ENCODE data around the gene GGT1.
"Not testable (repeated sequence)": the region's sequence is repeated elsewhere in the genome, so short reads cannot be mapped to it uniquely, and the experiment has no call there.

The GGT1 gene

DNA sequence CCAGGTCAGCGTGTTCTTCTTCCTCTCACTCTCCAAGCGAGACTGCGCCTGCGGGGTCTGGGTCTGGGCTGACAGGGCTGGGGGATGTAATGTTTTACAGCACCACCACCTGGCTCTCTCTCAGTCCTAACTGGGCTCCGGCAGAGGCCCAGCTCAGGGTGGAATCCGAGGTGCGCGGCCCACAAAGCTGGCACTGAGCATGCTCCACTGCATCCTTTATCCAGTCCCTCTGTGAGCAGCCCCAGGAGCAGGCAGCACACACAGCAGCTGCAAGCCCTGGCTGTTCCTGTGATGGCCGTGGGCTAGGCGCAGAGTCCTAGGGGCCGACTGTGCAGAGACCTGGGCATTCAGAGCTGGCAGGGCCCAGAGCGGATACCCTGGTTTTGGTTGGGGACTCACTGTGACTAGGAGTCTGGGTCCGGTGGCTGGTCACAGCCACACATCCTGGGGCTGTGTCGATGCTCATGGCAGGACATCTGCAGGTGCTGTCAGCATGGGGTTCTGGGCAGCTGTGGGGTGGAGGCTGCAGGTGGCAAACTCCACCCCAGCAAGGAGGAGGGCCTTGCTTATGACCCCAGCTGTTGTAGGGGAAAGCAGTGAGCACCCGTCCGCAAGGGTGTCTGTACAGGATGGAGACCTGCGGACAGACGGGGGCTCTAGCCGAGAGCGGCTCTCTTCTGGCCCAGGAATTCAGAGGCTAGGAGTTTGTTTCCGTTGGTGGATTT lies 14.1 kb upstream of the GGT1 start:
- no peak overlapping the region for H3K4me3 ChIP-seq (ENCODE audit: low read length)
- TF ChIP-seq, protein P1, sequence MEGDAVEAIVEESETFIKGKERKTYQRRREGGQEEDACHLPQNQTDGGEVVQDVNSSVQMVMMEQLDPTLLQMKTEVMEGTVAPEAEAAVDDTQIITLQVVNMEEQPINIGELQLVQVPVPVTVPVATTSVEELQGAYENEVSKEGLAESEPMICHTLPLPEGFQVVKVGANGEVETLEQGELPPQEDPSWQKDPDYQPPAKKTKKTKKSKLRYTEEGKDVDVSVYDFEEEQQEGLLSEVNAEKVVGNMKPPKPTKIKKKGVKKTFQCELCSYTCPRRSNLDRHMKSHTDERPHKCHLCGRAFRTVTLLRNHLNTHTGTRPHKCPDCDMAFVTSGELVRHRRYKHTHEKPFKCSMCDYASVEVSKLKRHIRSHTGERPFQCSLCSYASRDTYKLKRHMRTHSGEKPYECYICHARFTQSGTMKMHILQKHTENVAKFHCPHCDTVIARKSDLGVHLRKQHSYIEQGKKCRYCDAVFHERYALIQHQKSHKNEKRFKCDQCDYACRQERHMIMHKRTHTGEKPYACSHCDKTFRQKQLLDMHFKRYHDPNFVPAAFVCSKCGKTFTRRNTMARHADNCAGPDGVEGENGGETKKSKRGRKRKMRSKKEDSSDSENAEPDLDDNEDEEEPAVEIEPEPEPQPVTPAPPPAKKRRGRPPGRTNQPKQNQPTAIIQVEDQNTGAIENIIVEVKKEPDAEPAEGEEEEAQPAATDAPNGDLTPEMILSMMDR (conservative IDR thresholded peaks at IDR 0.05; ENCODE audit: low read depth, low read length): no peak
- DNase-seq (ENCODE audit: low read depth): no peak

DNA sequence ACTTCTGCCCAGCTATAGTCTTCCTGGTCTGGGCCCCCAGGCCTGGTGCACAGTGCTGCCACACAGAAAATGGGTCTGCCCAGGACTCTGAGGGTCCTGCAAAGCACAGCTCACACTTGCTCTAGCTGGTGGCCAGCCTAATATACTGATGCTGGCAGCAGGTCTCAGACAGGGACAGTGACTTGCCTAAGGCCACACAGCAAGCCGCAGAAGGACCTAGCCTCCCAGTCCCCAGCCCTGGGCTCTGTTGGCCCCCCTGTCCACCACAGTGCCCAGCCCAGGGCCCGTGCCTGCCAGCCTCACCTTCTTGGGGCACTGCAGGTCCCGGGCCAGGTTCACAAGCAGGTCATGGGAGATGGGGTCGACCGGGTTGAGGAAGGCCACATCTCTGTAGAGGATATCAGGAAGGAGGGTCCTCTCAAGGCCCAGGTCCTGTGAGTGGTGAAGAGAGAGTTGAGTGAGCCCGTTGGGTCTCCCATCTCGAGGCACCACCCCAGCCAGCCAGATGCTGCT lies 13.4 kb upstream of the GGT1 start:
- TF ChIP-seq, protein P1 (conservative IDR thresholded peaks at IDR 0.05; ENCODE audit: low read depth, low read length): no peak
- DNase-seq (ENCODE audit: low read depth): no peak
- H3K4me3 ChIP-seq (ENCODE audit: low read length): no peak overlapping the region

- TF ChIP-seq, protein P1 (conservative IDR thresholded peaks at IDR 0.05; ENCODE audit: low read depth, low read length): no peak
- DNase-seq (ENCODE audit: low read depth): no peak
- H3K4me3 ChIP-seq (ENCODE audit: low read length): no peak overlapping the region
These were observed 12.3 kb upstream of the GGT1 start for GRCh38 chr22:24590596-24591173.

DNA sequence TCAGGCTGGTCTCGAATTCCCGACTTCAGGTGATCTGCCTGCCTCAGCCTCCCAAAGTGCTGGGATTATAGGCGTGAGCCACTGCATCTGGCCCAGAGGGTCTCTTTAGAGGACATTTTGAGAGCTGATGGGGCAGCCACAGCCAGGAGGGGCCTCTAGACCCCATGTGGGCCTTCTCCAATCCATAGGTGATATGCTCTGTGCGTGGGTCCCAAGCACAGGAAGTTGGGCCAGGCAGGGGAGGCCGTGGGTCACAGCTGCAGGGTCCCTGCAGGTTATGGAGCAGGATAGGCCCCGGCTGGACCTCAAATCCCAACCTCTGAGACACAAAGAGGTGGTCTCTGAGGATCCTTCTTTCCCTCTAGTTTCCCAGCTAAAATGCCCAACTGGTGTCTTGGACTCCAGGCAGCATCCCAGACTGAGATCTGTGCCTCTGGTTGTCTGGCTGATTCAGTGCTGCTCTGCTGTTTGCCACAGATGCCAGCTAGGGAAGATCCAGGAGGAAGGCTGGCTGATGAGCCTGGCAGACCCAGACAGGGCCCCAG lies 11.6 kb upstream of the GGT1 start:
- no peak overlapping the region for H3K4me3 ChIP-seq (ENCODE audit: low read length)
- no peak for DNase-seq (ENCODE audit: low read depth)
- TF ChIP-seq, protein P1 (conservative IDR thresholded peaks at IDR 0.05; ENCODE audit: low read depth, low read length): no peak

DNA sequence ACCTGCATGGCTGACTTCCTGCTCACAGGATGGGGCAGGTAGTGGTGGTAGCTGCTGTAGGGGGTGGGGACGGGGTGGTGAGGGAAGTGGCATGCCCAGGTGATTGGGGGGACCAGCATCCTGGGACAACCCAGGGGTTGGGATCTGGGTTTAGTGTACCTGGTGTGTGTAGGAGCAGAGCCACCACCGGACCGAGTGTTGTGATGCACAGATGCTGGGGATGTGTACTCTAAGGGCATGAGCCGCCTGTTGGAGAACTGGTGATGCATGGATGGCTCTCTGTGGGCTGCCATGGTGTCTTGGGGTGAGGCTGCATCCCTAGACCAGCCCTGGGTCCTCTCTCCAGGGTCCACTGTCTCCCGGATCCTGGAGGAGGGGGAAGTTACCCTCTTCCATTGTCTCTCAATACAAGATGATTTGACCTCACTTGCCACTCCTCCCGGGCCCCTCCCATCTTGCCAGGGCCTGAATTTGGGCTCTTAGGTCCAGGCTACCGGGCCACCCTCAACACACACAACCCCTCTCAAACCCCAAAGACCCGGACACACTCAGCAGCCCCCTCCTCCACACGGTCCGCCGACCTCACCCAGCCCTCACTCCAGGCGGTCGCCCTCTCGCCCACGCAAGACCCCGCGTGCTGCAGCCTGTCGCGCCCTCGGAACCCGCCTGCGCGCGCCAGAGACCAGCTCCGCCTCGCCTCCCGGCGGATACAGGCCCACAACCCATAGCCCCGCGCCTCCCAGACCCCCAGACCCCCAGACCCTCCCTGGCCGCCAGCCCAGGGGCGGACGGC lies 10.7 kb upstream of the GGT1 start:
- H3K4me3 ChIP-seq (ENCODE audit: low read length): peak overlapping the region; percentile 52
- TF ChIP-seq, protein P1 (conservative IDR thresholded peaks at IDR 0.05; ENCODE audit: low read depth, low read length): no peak
- DNase-seq (ENCODE audit: low read depth): no peak

- DNase-seq (ENCODE audit: low read depth): peak; percentile 50
- peak within 1 kb of the TSS; percentile 52 for H3K4me3 ChIP-seq (ENCODE audit: low read length)
- TF ChIP-seq, protein P1 (conservative IDR thresholded peaks at IDR 0.05; ENCODE audit: low read depth, low read length): no peak
These were observed 10.0 kb upstream of the GGT1 start, which contains the start of gene LRRC75B for GRCh38 chr22:24592851-24593558. Gene LRRC75B, minus strand, starts transcription at chr22:24593073. Its CDS starts 34 bp downstream, at chr22:24593039.

DNA sequence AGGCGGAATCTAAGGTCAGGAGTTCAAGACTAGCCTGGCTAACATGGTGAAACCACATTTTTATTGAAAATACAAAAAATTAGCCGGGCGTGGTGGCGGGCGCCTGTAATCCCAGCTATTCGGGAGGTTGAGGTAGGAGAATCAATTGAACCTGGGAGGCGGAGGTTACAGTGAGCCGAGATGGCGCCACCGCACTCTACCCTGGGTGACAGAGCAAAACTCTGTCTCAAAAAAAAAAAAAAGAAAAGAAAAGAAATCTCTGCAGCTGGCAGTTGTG lies 9.5 kb upstream of the GGT1 start:
- H3K4me3 ChIP-seq (ENCODE audit: low read length): peak overlapping the region; percentile 45

More for the DNA sequence above, 9.5 kb upstream of the GGT1 start:
- not testable (repeated sequence) for DNase-seq (ENCODE audit: low read depth)
